Kidney epithelial cell (primary cell): ENCODE measurements around the gene SH2D1B. TPM values are rescaled to one million over a fixed set of nuclear protein-coding genes. Genes with fewer than 3 reads are reported as not detected.
"Not testable (repeated sequence)": the region's sequence is repeated elsewhere in the genome, so short reads cannot be mapped to it uniquely, and the experiment has no call there.

Experiments used
- DNase-seq: peaks from one replicate; pipeline ENCODE4 v3.0.0-alpha.2; 2010; ENCODE audit warnings: low read depth
- H3K27me3 ChIP-seq: 2 replicates; pipeline ENCODE4 v1.6.0; 2011; ENCODE audit warnings: low read length; ENCODE audit not compliant: control insufficient read depth, insufficient read depth
- H3K36me3 ChIP-seq: 2 replicates; pipeline ENCODE4 v1.5.1; 2011; ENCODE audit warnings: low read length; ENCODE audit not compliant: control insufficient read depth, insufficient read depth
- H3K4me3 ChIP-seq: 2 replicates; pipeline ENCODE4 v1.5.1; 2011; ENCODE audit warnings: low read depth, mild to moderate bottlenecking, control low read depth, low read length
- total RNA-seq: library from RNA; depleted of rRNA; stranded (reverse); fragments of >200 nt; gene quantifications from 2 replicates; pipeline ENCODE4 v1.2.3, GENCODE V29; 2015
- TF ChIP-seq, protein P1 (sequence below): IDR thresholded peaks from 2 replicates; pipeline ENCODE4 v1.5.1; 2011; ENCODE audit warnings: mild to moderate bottlenecking, moderate library complexity, low read length, control low read depth, inconsistent platforms; ENCODE audit not compliant: insufficient read depth, poor library complexity, severe bottlenecking

SH2D1B gene
- total RNA-seq: not detected in 2 replicates

DNA sequence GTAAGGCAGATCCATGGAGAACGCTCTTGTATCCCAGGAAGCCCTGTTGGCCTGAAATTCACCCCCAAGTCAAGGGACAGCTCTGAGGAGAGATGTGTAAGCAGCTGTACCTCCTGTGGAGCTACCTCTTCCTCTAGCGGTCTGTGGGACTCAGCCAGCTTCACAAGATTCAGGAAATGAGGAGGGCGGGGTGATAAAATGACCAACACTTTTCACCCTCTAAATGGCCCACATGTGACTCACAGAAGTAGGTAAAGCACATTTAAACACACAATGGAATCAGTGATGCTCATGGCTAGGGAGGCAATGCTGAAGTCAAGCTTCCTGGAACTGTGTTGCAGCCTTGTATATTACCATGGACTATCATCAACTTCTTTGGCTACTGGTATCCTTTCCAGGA is at the start of gene SH2D1B:
TSS of gene SH2D1B (minus strand) at position 135 of the 400 bp plus-strand sequence. CDS start at position 15, 120 bp downstream.
- DNase-seq: no peak
- TF ChIP-seq, protein P1, sequence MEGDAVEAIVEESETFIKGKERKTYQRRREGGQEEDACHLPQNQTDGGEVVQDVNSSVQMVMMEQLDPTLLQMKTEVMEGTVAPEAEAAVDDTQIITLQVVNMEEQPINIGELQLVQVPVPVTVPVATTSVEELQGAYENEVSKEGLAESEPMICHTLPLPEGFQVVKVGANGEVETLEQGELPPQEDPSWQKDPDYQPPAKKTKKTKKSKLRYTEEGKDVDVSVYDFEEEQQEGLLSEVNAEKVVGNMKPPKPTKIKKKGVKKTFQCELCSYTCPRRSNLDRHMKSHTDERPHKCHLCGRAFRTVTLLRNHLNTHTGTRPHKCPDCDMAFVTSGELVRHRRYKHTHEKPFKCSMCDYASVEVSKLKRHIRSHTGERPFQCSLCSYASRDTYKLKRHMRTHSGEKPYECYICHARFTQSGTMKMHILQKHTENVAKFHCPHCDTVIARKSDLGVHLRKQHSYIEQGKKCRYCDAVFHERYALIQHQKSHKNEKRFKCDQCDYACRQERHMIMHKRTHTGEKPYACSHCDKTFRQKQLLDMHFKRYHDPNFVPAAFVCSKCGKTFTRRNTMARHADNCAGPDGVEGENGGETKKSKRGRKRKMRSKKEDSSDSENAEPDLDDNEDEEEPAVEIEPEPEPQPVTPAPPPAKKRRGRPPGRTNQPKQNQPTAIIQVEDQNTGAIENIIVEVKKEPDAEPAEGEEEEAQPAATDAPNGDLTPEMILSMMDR: no peak
- no peaks in the 10 kb centered on the region for H3K27me3 ChIP-seq

GRCh38 chr1:162458236-162458635 is 46.3 kb upstream of the SH2D1B start:
- Histone ChIP-seq H3K4me3 (no peak overlapping the region), H3K36me3 (no peaks in the 10 kb centered on the region), H3K27me3 (no peaks in the 10 kb centered on the region)
- DNase-seq: no peak
- TF ChIP-seq, protein P1: no peak

More for the DNA sequence above, at the start of gene SH2D1B:
- H3K4me3 ChIP-seq: no peak within 1 kb of the TSS
- H3K36me3 ChIP-seq: no peaks in the 10 kb centered on the region

DNA sequence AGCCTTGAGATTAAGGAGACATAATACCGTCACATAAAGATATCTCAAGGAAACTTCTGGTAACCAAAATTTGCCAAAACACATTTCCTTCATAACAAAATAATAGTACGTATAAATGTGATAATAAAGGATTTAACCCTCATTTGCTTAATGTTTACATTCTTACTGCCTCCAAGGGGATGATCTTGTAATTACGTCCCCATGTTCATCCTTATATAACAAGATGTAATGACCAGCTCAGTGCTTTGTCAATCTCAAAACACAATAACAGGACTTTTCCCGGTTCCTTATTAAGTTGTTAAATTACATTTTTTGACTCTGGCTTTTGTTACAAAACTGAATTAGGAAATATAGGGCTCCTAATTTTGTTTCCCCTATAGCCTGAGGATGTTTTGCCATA is 44.4 kb upstream of the SH2D1B start:
- TF ChIP-seq, protein P1: no peak
- DNase-seq: no peak
- H3K27me3 ChIP-seq: no peaks in the 10 kb centered on the region
- no peaks in the 10 kb centered on the region for H3K36me3 ChIP-seq
- H3K4me3 ChIP-seq: no peak overlapping the region

GRCh38 chr1:162454361-162454760 is 42.4 kb upstream of the SH2D1B start:
- DNase-seq, H3K27me3 ChIP-seq, H3K4me3 ChIP-seq, H3K36me3 ChIP-seq: not testable (repeated sequence)

DNA sequence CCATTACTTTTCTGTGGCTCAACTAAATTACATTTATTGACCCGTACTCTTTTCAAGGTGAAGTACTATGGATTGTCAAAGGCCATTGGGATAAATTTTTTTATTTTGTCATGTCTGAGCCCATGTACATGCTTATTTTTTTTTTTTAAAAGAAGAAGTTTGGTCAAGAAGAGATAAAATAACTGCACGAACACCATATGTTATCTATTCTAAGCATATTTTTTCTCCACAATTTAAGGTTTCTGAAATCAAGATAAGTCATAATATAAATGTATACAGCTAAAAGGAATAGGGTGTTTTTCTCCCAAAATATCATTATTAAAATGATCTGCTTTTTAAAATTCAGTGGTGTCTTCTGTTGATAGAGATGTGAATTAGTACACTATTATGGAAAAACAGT is 35.0 kb upstream of the SH2D1B start:
- no peaks in the 10 kb centered on the region for H3K27me3 ChIP-seq
- H3K36me3 ChIP-seq: no peaks in the 10 kb centered on the region
- no peak overlapping the region for H3K4me3 ChIP-seq
- no peak for DNase-seq
- TF ChIP-seq, protein P1: no peak

DNA sequence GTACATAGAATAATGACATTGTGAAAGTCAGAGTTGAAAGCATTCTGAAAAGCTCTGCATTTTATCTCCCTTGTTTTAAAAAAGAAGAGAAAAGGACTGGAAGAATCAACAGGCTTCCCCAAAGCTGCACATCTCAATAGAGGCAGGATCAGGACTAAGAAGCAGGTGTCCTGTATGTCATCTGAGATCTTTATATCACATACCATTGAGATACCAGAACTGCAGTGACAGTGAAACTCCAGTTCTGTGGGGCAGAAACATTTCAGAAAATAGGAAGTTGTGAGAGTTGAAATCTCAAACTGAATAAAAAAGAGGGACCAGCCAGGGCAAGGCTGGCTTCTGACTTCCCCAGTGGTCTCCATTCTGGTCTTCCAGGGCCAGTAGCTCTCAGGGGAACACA is 33.0 kb upstream of the SH2D1B start:
- DNase-seq: no peak
- Histone ChIP-seq H3K27me3 (peaks cover 2% of the 10 kb centered on the region), H3K4me3 (no peak overlapping the region), H3K36me3 (no peaks in the 10 kb centered on the region)
- TF ChIP-seq, protein P1: no peak

DNA sequence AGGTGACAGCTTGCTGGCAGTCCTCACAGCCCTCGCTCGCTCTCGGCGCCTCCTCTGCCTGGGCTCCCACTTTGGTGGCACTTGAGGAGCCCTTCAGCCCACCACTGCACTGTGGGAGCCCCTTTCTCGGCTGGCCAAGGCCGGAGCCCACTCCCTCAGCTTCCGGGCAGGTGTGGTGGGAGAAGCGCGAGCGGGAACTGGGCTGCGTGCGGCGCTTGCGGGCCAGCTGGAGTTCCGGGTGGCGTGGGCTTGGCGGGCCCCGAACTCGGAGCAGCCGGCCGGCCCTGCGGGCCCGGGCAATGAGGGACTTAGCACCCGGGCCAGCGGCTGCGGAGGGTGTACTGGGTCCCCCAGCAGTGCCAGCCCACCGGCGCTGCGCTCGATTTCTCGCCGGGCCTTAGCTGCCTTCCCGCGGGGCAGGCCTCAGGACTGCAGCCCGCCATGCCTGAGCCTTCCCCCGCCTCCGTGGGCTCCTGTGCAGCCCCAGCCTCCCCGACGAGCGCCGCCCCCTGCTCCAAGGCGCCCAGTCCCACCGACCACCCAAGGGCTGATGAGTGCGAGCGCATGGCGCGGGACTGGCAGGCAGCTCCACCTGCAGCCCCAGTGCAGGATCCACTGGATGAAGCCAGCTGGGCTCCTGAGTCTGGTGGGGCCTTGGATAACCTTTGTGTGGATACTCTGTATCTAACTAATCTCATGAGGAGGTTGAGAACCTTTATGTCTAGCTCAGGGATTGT is 21.2 kb upstream of the SH2D1B start:
- DNase-seq, H3K27me3 ChIP-seq, H3K36me3 ChIP-seq, H3K4me3 ChIP-seq: not testable (repeated sequence)
